ENCODE data around the gene KIF6.

Gene KIF6

GRCh38 chr6:39665861-39666260 is 59.3 kb downstream of the KIF6 start:
- DNase-seq (ENCODE audit: low read depth): no peak

GRCh38 chr6:39664173-39664572 is 61.0 kb downstream of the KIF6 start:
- no peak for DNase-seq (ENCODE audit: low read depth)

- no peak for DNase-seq (ENCODE audit: low read depth)
Measured at GRCh38 chr6:39657355-39658135, 67.7 kb downstream of the KIF6 start.

GRCh38 chr6:39654121-39654520 is 71.1 kb downstream of the KIF6 start:
- no peak for DNase-seq (ENCODE audit: low read depth)

- DNase-seq (ENCODE audit: low read depth): no peak
Measured at GRCh38 chr6:39653612-39654011, 71.6 kb downstream of the KIF6 start.

GRCh38 chr6:39649996-39650395 is 75.2 kb downstream of the KIF6 start:
- DNase-seq (ENCODE audit: low read depth): no peak

GRCh38 chr6:39646751-39647420 is 78.3 kb downstream of the KIF6 start:
- DNase-seq (ENCODE audit: low read depth): no peak

GRCh38 chr6:39642270-39642669 is 82.9 kb downstream of the KIF6 start:
- DNase-seq (ENCODE audit: low read depth): no peak

GRCh38 chr6:39638126-39638822 is 86.9 kb downstream of the KIF6 start:
- no peak for DNase-seq (ENCODE audit: low read depth)

- DNase-seq (ENCODE audit: low read depth): no peak
Measured at GRCh38 chr6:39634646-39635341, 90.4 kb downstream of the KIF6 start.

GRCh38 chr6:39625209-39625608 is 100.0 kb downstream of the KIF6 start:
- no peak for DNase-seq (ENCODE audit: low read depth)

GRCh38 chr6:39623750-39624149 is 101.5 kb downstream of the KIF6 start:
- no peak for DNase-seq (ENCODE audit: low read depth)

- DNase-seq (ENCODE audit: low read depth): no peak
Measured at GRCh38 chr6:39617520-39617919, 107.7 kb downstream of the KIF6 start.

GRCh38 chr6:39617026-39617425 is 108.2 kb downstream of the KIF6 start:
- no peak for DNase-seq (ENCODE audit: low read depth)

- DNase-seq (ENCODE audit: low read depth): no peak
Measured at GRCh38 chr6:39615622-39616021, 109.6 kb downstream of the KIF6 start.

GRCh38 chr6:39614393-39614950 is 110.7 kb downstream of the KIF6 start:
- no peak for DNase-seq (ENCODE audit: low read depth)

GRCh38 chr6:39610221-39610620 is 115.0 kb downstream of the KIF6 start:
- no peak for DNase-seq (ENCODE audit: low read depth)

GRCh38 chr6:39608652-39609345 is 116.4 kb downstream of the KIF6 start:
- DNase-seq (ENCODE audit: low read depth): no peak

- no peak for DNase-seq (ENCODE audit: low read depth)
Measured at GRCh38 chr6:39602601-39603519, 122.3 kb downstream of the KIF6 start.

GRCh38 chr6:39599973-39600372 is 125.2 kb downstream of the KIF6 start:
- no peak for DNase-seq (ENCODE audit: low read depth)
